HG03354 (cell line): ENCODE results near the gene FOXO3.
"Not testable (repeated sequence)": the region's sequence is repeated elsewhere in the genome, so short reads cannot be mapped to it uniquely, and the experiment has no call there.

Source experiments
- ATAC-seq: cut with Tn5 transposase; IDR thresholded peaks from one replicate; pipeline ENCODE4 v1.9.1; 2021; ENCODE audit warnings: mild to moderate bottlenecking; ENCODE audit not compliant: unreplicated experiment, poor library complexity, severe bottlenecking

The FOXO3 gene

DNA sequence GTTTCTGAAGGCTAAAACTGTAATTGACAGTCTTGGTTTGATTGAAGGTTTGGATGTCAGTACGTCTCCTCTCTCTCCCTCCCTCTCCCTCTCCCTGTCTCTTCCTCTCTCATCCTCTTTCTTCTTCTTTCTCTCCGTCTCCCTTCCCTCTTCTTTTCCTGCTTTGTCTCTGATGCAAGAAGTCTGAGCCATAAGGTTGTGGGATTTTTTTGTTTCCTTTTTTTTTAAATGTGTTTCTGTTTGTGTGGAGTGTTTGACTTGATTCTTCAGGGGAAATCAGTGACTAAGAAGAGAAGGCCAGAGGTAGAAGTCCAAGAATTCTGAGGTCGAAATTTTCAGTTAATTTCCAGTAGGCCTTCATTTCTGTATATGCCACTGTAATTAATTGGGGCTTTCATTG lies 111.9 kb downstream of the FOXO3 start:
- ATAC-seq, result no peak

DNA sequence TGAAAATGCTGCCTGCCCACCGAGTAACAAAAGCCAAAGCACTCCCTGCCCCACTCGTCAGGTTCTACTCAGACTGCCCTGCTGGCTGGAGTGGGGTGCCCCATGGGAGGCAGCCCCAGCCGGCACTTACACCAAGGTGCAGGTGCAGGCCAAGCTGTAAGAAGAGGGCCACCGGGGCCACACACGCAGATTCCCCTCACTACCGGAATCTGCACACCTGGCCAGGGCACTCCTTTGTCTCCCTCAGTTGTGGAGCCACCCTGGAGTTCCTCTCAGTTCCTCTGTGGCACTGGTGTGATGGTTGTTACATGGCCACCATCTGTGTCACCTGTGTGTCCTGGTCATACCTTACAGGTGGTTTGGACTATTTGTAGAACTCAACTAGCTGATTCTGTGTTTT lies 112.4 kb downstream of the FOXO3 start:
- ATAC-seq, result no peak

- ATAC-seq, result no peak
These were observed 112.9 kb downstream of the FOXO3 start for GRCh38 chr6:108673602-108674001.

DNA sequence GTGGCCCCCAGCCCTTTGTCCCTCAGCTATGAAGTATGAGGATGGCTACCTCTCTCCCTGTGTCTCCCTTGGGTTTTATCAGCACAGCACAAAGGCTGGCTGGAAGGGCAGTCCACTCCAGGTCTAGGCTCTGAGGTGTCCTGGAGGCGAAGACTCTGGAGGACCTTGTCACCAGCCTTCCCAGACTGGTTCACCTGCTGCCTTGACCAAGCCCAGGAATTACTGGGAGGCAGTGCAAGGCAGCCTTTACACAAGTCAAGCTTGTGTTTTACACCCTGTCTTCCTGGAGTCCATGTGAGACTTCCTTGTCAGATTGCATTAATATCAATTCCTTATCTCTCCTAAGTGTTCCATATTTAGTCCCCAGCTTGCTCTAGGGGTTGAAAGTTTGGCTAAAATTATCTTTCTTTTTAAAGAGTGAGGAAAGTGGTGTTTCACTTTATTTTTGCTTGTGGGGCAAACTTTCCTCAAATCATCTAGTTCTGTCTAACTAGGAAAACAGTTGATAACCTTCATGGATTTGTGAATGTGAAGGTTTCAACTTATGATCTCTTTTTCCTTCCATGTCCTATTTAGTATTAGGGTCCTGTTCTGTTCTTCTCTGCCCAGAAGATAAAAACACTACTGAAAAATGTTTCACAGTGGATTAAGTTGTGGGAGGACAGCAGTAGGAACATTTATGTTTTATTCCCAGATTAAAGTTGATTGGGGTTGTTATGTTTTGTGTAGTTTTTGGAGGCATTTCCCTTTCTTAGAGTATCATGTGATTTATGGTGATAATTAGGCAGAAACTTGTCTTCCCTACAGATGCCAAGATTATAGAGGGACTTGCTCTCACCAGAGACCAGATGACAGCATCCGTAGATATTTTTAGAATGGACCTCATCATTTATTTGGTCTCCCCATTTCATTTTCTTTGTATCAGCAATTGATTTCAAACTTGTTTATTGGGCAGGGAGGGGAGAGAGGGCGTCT lies 114.8 kb downstream of the FOXO3 start:
- no peak for ATAC-seq

DNA sequence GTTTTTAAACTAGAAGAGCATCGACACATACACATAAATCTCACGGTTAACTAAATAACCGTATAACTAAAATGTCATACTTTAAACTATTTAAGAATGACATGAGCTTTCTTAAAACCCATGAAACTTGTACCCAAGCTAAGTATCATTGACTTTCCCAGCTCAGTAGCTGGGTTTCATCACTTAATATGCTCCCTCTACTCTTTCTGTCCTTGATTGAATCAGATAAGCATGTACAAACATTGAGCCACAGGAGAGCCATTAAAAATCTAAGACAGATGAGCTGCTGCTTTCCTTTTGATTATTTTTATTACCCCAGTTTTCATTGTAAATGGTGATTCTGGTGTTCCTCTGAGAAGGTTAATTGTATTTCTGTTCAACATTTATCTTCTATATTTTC lies 115.8 kb downstream of the FOXO3 start:
- no peak for ATAC-seq

- ATAC-seq, result no peak
These were observed 116.6 kb downstream of the FOXO3 start for GRCh38 chr6:108677357-108677756.

- no peak for ATAC-seq
These were observed 117.2 kb downstream of the FOXO3 start for GRCh38 chr6:108677894-108678293.

- ATAC-seq, result not testable (repeated sequence)
These were observed 119.6 kb downstream of the FOXO3 start for GRCh38 chr6:108680314-108680713.

DNA sequence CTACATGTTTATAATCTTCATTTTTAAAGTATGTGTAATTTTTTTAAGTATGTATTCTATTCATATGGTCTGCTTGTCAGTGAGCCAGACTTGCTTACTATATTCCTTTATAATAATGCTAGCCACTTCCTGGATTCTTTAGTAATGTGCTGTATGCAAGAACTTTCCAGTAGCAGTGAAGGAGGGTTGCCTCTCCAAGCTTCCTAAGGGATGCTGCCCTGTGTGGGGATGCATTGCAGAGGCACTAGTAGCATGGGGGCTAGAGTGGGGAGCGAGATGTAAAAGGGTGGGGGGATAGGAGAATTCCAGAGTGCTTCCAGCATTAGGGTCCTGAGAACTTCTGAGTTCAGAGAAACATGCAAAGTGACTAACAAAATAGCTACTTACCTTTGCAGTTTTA lies 121.0 kb downstream of the FOXO3 start:
- ATAC-seq, result not testable (repeated sequence)

- ATAC-seq, result not testable (repeated sequence)
These were observed 121.8 kb downstream of the FOXO3 start for GRCh38 chr6:108682383-108683119.

DNA sequence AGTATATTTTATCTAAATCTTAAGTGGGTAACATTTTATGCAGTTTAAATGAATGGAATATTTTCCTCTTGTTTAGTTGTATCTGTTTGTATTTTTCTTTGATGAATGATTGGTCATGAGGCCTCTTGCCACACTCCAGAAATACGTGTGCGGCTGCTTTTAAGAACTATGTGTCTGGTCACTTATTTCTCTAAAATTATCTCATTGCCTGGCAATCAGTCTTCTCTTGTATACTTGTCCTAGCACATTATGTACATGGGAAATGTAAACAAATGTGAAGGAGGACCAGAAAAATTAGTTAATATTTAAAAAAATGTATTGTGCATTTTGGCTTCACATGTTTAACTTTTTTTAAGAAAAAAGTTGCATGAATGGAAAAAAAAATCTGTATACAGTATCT lies 123.3 kb downstream of the FOXO3 start:
- ATAC-seq, result not testable (repeated sequence)

- ATAC-seq, result no peak
These were observed 124.1 kb downstream of the FOXO3 start for GRCh38 chr6:108684771-108685329.

- no peak for ATAC-seq
These were observed 125.3 kb downstream of the FOXO3 start for GRCh38 chr6:108685970-108686369.

DNA sequence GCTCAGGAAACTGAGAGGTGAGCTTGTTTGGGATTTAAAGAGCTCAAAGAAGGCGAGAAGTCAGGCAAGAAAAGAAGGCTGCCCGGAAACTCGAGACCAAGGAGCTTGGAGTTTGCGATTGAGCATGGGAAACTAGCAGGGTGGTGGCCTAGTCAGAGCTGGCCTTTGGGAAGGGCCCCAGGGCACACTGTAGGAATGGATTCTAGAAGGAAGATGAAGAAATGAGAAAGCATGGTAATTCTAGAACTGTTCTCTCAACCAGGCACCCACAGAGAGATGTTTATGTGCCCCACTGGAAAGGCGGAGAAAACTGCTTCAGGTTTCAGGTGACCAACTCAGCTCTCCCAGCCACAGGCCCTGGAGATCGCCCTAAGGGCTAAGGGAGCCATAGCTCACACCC lies 126.2 kb downstream of the FOXO3 start:
- ATAC-seq, result no peak

GRCh38 chr6:108687921-108688320 lies 127.2 kb downstream of the FOXO3 start:
- ATAC-seq, result no peak

GRCh38 chr6:108689272-108690161 lies 128.8 kb downstream of the FOXO3 start:
- ATAC-seq, result no peak

- no peak for ATAC-seq
These were observed 129.8 kb downstream of the FOXO3 start for GRCh38 chr6:108690326-108691049.

GRCh38 chr6:108693430-108694154 lies 132.9 kb downstream of the FOXO3 start:
- ATAC-seq, result no peak
